HepG2 (cell line): ENCODE measurements around the gene BTG2. TPM values are rescaled to one million over a fixed set of nuclear protein-coding genes. Genes with fewer than 3 reads are reported as not detected.

Experiments
- AKNA ChIP-seq: sonication (generic); formaldehyde crosslinking; IDR thresholded peaks from 2 replicates; pipeline ENCODE4 v1.4.0; 2020; ENCODE audit warnings: missing genetic modification reagents, borderline replicate concordance
- BCL3 ChIP-seq: sonication (generic); formaldehyde crosslinking; IDR thresholded peaks from 2 replicates; pipeline ENCODE4 v1.5.1; 2020; ENCODE audit warnings: mild to moderate bottlenecking, missing genetic modification reagents, moderate library complexity
- FOXP4 ChIP-seq: sonication (generic); formaldehyde crosslinking; IDR thresholded peaks from 2 replicates; pipeline ENCODE4 v1.4.0; 2020; ENCODE audit warnings: missing genetic modification reagents
- KDM1A ChIP-seq: IDR thresholded peaks from 2 replicates; pipeline ENCODE4 v1.6.1; 2016; ENCODE audit warnings: missing compliant biosample characterization
- KDM6A ChIP-seq: IDR thresholded peaks from 2 replicates; pipeline ENCODE4 v1.6.1; 2016; ENCODE audit warnings: low read depth
- MYC ChIP-seq: sonication (generic); formaldehyde crosslinking; IDR thresholded peaks from 2 replicates; pipeline ENCODE4 v1.9.0; 2021; ENCODE audit warnings: missing genetic modification reagents, borderline replicate concordance
- PATZ1 ChIP-seq: sonication (generic); formaldehyde crosslinking; IDR thresholded peaks from 2 replicates; pipeline ENCODE4 v1.4.0; 2020; ENCODE audit warnings: missing genetic modification reagents
- SIX4 ChIP-seq: sonication (generic); formaldehyde crosslinking; IDR thresholded peaks from 2 replicates; pipeline ENCODE4 v1.4.0; 2020; ENCODE audit warnings: missing genetic modification reagents
- SRSF9 ChIP-seq: fragments of 200-400 bp; formaldehyde crosslinking; IDR thresholded peaks from 2 replicates; pipeline ENCODE4 v1.6.1; 2018; ENCODE audit warnings: borderline replicate concordance, mild to moderate bottlenecking, low read depth, low read length; ENCODE audit not compliant: insufficient read depth, poor library complexity, severe bottlenecking
- TBP ChIP-seq: sonication (generic); formaldehyde crosslinking; IDR thresholded peaks from 2 replicates; pipeline ENCODE4 v1.5.0; 2020; ENCODE audit warnings: missing genetic modification reagents
- TEAD2 ChIP-seq: sonication (generic); formaldehyde crosslinking; IDR thresholded peaks from 2 replicates; pipeline ENCODE4 v1.9.0; 2021; ENCODE audit warnings: missing genetic modification reagents
- ZBTB39 ChIP-seq: sonication (generic); formaldehyde crosslinking; IDR thresholded peaks from 2 replicates; pipeline ENCODE4 v1.5.0; 2020; ENCODE audit warnings: missing genetic modification reagents
- ZFX ChIP-seq: sonication (generic); formaldehyde crosslinking; IDR thresholded peaks from 2 replicates; pipeline ENCODE4 v1.4.0; 2020; ENCODE audit warnings: mild to moderate bottlenecking, low read depth, missing genetic modification reagents, moderate library complexity
- ZNF891 ChIP-seq: sonication (generic); formaldehyde crosslinking; IDR thresholded peaks from 2 replicates; pipeline ENCODE4 v1.5.0; 2020; ENCODE audit warnings: mild to moderate bottlenecking, missing genetic modification reagents
- polyA plus RNA-seq, 8 experiments: library from polyadenylated mRNA; depleted of rRNA in 3 of 8; stranded (reverse) in 7 of 8; unstranded in 1 of 8; fragments of >200 nt; fragmentation: Illumina TruSeq in 4 of 8; extraction: Trizol in 4 of 8; gene quantifications; 2 replicates each; pipeline versions ENCODE4 v1.2.1 to v1.2.3, GENCODE V29; 2011 to 2016; ENCODE audit warnings: low read depth in 4 of 8, missing spikeins in 1 of 8, mixed read lengths in 1 of 8; ENCODE audit not compliant: insufficient read depth in 1 of 8
- total RNA-seq, 5 experiments: library from RNA; depleted of rRNA; stranded (reverse); fragments of >200 nt; fragmentation: Illumina TruSeq; extraction: Trizol; gene quantifications; 2 replicates each; pipeline ENCODE4 v1.2.3, GENCODE V29; 2016; ENCODE audit warnings: low read depth in 1 of 5

BTG2 gene
- total and polyA plus RNA-seq, 2 of the 13 experiments (the other 11 are each of a cell fraction or from before 2014, with no cell fraction given), result 13.6 to 18.3 TPM

GRCh38 chr1:203281851-203282661 is 23.3 kb upstream of the BTG2 start (continued):
- TF ChIP-seq PATZ1 (CRISPR knock-in tag), result 0 out of 2 replicates have a peak, but pooled peaks have one; percentile 14
- TF ChIP-seq KDM6A, result no peak
- TF ChIP-seq TBP (CRISPR knock-in tag), result no peak
- TF ChIP-seq ZFX (CRISPR knock-in tag), result 0 out of 2 replicates have a peak, but pooled peaks have one; percentile 3
- TF ChIP-seq FOXP4 (CRISPR knock-in tag), result 0 out of 2 replicates have a peak, but pooled peaks have one; percentile 45
- TF ChIP-seq MYC, result no peak
- TF ChIP-seq ZNF891 (CRISPR knock-in tag), result no peak
- TF ChIP-seq BCL3, result no peak
- no peak for TF ChIP-seq KDM1A (CRISPR knock-in tag)
- no peak for TF ChIP-seq ZBTB39 (CRISPR knock-in tag)
- TF ChIP-seq TEAD2, result no peak
- TF ChIP-seq SIX4 (CRISPR knock-in tag), result peak; percentile 32; the same call in 1 of the 2 replicates
- TF ChIP-seq AKNA, result no peak
- TF ChIP-seq SRSF9, result no peak
